Panc1 (cell line): Measurements from ENCODE around the gene DDX42. TPM values are rescaled to one million over a fixed set of nuclear protein-coding genes. Genes with fewer than 3 reads are reported as not detected.

Source experiments
- ATAC-seq: fragments of 200-7000 bp; cut with Tn5 transposase; 2 replicates; pipeline ENCODE4 v1.9.1; 2020; ENCODE audit warnings: mild to moderate bottlenecking, moderate library complexity
- BruUV-seq: library from RNA; stranded (reverse); fragments of 400-500 nt; replicated peaks from 2 replicates; lab custom pipeline; 2021; lab: Mats Ljungman, UMichigan
- CTCF ChIA-PET: fragments of 300-600 bp; sonication (Branson Sonifier 250); formaldehyde crosslinking; loops from one replicate; lab custom pipeline; 2022; ENCODE audit warnings: antibody characterized with exemption; lab: Charles Lee
- POLR2A ChIA-PET: fragments of 300-600 bp; sonication (Branson Sonifier 250); formaldehyde crosslinking; loops from one replicate; lab custom pipeline; 2022; ENCODE audit warnings: antibody characterized with exemption; lab: Charles Lee
- DNase-seq: peaks from one replicate; pipeline ENCODE4 v3.0.0-alpha.2; 2010; ENCODE audit warnings: low read depth, low spot score
- H3K27ac ChIP-seq: 2 replicates; pipeline ENCODE4 v1.5.1; 2011; ENCODE audit warnings: mild to moderate bottlenecking, low read length, inconsistent platforms
- H3K27me3 ChIP-seq: fragments of 200-500 bp; sonication (Bioruptor generic); 2 replicates; pipeline ENCODE4 v1.6.0; 2014; ENCODE audit warnings: low read length, inconsistent platforms; ENCODE audit not compliant: control insufficient read depth, insufficient read depth
- H3K36me3 ChIP-seq: fragments of 200-500 bp; sonication (Bioruptor generic); 2 replicates; pipeline ENCODE4 v1.5.1; 2014; ENCODE audit warnings: inconsistent platforms, mild to moderate bottlenecking, low read length, moderate library complexity; ENCODE audit not compliant: control insufficient read depth, insufficient read depth
- H3K4me1 ChIP-seq: 2 replicates; pipeline ENCODE4 v1.5.1; 2011; ENCODE audit warnings: inconsistent platforms, mild to moderate bottlenecking, low read length, moderate library complexity; ENCODE audit not compliant: control insufficient read depth, insufficient read depth
- H3K4me3 ChIP-seq, 2 experiments: 2 replicates each; pipeline ENCODE4 v1.5.1; 2011 to 2012; ENCODE audit warnings: low read depth in 2 of 2, low read length in 2 of 2, mild to moderate bottlenecking in 2 of 2, inconsistent platforms in 1 of 2, moderate library complexity in 1 of 2
- H3K9me3 ChIP-seq: fragments of 200-500 bp; sonication (Bioruptor generic); 2 replicates; pipeline ENCODE4 v1.5.1; 2014; ENCODE audit warnings: low read depth, mild to moderate bottlenecking, inconsistent platforms, low read length, moderate library complexity; ENCODE audit not compliant: control insufficient read depth, insufficient read depth
- CTCF ChIP-seq: fragments of 450-650 bp; IDR thresholded peaks from 2 replicates; pipeline ENCODE4 v1.5.1; 2017; ENCODE audit warnings: mild to moderate bottlenecking
- POLR2AphosphoS5 ChIP-seq: IDR thresholded peaks from 2 replicates; pipeline ENCODE4 v1.6.1; 2012; ENCODE audit warnings: mild to moderate bottlenecking, low read depth, low read length, moderate library complexity
- REST ChIP-seq, 2 experiments: IDR thresholded peaks; 2 replicates each; pipeline ENCODE4 v1.6.1; 2011 to 2012; ENCODE audit warnings: low read depth in 2 of 2, control low read depth in 1 of 2, low read length in 1 of 2, mild to moderate bottlenecking in 1 of 2, moderate library complexity in 1 of 2; ENCODE audit not compliant: insufficient read depth in 1 of 2
- SIN3A ChIP-seq: IDR thresholded peaks from 2 replicates; pipeline ENCODE4 v1.6.1; 2012; ENCODE audit warnings: low read depth, mild to moderate bottlenecking, low read length, moderate library complexity, borderline replicate concordance; ENCODE audit not compliant: insufficient read depth
- TCF7L2 ChIP-seq: IDR thresholded peaks from 2 replicates; pipeline ENCODE4 v1.6.1; 2011; ENCODE audit warnings: mild to moderate bottlenecking, low read depth, low read length, inconsistent platforms
- in situ Hi-C: cut with HindIII; loops from 2 replicates; pipeline ENCODE4 v1.10.0; 2016; ENCODE audit warnings: low sequenced_read_pairs, low pct_unique_long_range_greater_than_20kb
- intact Hi-C: fragments of 100-400 bp; cut with micrococcal nuclease; formaldehyde crosslinking; loops from one replicate; pipeline ENCODE4 v1.10.0; 2022; ENCODE audit not compliant: unreplicated experiment
- total RNA-seq: library from RNA; stranded (reverse); gene quantifications from one replicate; pipeline ENCODE4 v1.2.1, GENCODE V29; 2021; ENCODE audit not compliant: unreplicated experiment

The DDX42 gene
- total RNA-seq, 1 experiment from 2014 or later = 89.6 TPM

GRCh38 chr17:63816669-63817068 lies 42.7 kb downstream of the DDX42 start:
- POLR2A ChIA-PET = no interaction called here
- intact Hi-C loops = no loop called here
- no peak overlapping the region for H3K27ac ChIP-seq
- H3K4me1 ChIP-seq = no peaks in the 10 kb centered on the region
- in situ Hi-C loops = no loop called here
- BruUV-seq = no TSS peak
- H3K9me3 ChIP-seq = no peaks in the 10 kb centered on the region
- no peaks in the 10 kb centered on the region for H3K27me3 ChIP-seq
- no peak for ATAC-seq
- TF ChIP-seq TCF7L2 = no peak
- TF ChIP-seq REST (IDR thresholded peaks at IDR 0.05; ENCODE audit: insufficient read depth in 1 of 2, low read depth in 2 of 2, low read length in 1 of 2) = no peak
- no peak for TF ChIP-seq SIN3A
- TF ChIP-seq POLR2AphosphoS5 = no peak
- TF ChIP-seq CTCF = no peak
- peaks cover 20% of the 10 kb centered on the region for H3K36me3 ChIP-seq
- no peak overlapping the region for H3K4me3 ChIP-seq
- CTCF ChIA-PET = no interaction called here
- DNase-seq = no peak

- H3K27ac ChIP-seq = no peak overlapping the region
- ATAC-seq = no peak
- DNase-seq = no peak
- POLR2A ChIA-PET = interaction anchor here (0.6 kb wide), 1 partner anchor 44 kb away, joined by 5 read pairs; the partner anchor contains the start of gene DDX42
- no peaks in the 10 kb centered on the region for H3K27me3 ChIP-seq
- no peak overlapping the region for H3K4me3 ChIP-seq
- intact Hi-C loops (no loop called here), in situ Hi-C loops (no loop called here)
- H3K9me3 ChIP-seq = no peaks in the 10 kb centered on the region
- no peak for TF ChIP-seq TCF7L2
- peaks cover 3% of the 10 kb centered on the region; the same call in 1 of the 2 replicates for H3K4me1 ChIP-seq
- TSS peak; percentile 91 for BruUV-seq
- peaks cover 23% of the 10 kb centered on the region for H3K36me3 ChIP-seq
- CTCF ChIA-PET = no interaction called here
These were observed 43.9 kb downstream of the DDX42 start for GRCh38 chr17:63817736-63818385.

GRCh38 chr17:63819131-63819530 lies 45.2 kb downstream of the DDX42 start:
- no TSS peak for BruUV-seq
- POLR2A ChIA-PET = no interaction called here

More at GRCh38 chr17:63819131-63819530, 45.2 kb downstream of the DDX42 start:
- no peak overlapping the region for H3K4me3 ChIP-seq
- H3K27ac ChIP-seq = no peak overlapping the region
- CTCF ChIA-PET = no interaction called here
- in situ Hi-C loops (no loop called here), intact Hi-C loops (no loop called here)
- peaks cover 29% of the 10 kb centered on the region for H3K36me3 ChIP-seq
- no peaks in the 10 kb centered on the region for H3K27me3 ChIP-seq
- H3K9me3 ChIP-seq = no peaks in the 10 kb centered on the region
- DNase-seq (no peak), ATAC-seq (no peak)
- no peak for TF ChIP-seq POLR2AphosphoS5
- TF ChIP-seq CTCF = no peak
- no peak for TF ChIP-seq REST (IDR thresholded peaks at IDR 0.05; ENCODE audit: insufficient read depth in 1 of 2, low read depth in 2 of 2, low read length in 1 of 2)
- no peak for TF ChIP-seq TCF7L2
- no peak for TF ChIP-seq SIN3A
- H3K4me1 ChIP-seq = peaks cover 3% of the 10 kb centered on the region; the same call in 1 of the 2 replicates
